Tibial nerve (tissue), 3 donors: ENCODE data around the gene CIB4.

ENCODE experiments used
- CTCF ChIP-seq, 5 experiments: fragments of 200-600 bp in 3 of 5; fragments of 450-650 bp in 2 of 5; sonication (generic) in 3 of 5; IDR thresholded peaks; one replicate each; pipeline ENCODE4 v1.5.1; 2016 to 2019; ENCODE audit warnings: antibody characterized with exemption in 5 of 5, mild to moderate bottlenecking in 3 of 5, moderate library complexity in 2 of 5
- POLR2A ChIP-seq, 2 donors: fragments of 450-650 bp; IDR thresholded peaks; one replicate each; pipeline ENCODE4 v1.6.1; 2017; ENCODE audit warnings: antibody characterized with exemption in 2 of 2, mild to moderate bottlenecking in 2 of 2, moderate library complexity in 2 of 2

GRCh38 chr2:26573241-26573925, 67.8 kb downstream of the CIB4 start:
- TF ChIP-seq POLR2A (IDR thresholded peaks at IDR 0.05) (no peak), CTCF (IDR thresholded peaks at IDR 0.05) (no peak)
